GM23248 (cell line): ENCODE measurements around the gene LRP4. TPM values are rescaled to one million over a fixed set of nuclear protein-coding genes. Genes with fewer than 3 reads are reported as not detected.
A peak's percentile ranks its signal among the peaks of the same experiment; 100 is the strongest.

Experiments used
- DNase-seq: peaks from one replicate; pipeline ENCODE4 v3.0.0-alpha.2; 2015
- H2AFZ ChIP-seq: fragments of 200-600 bp; sonication (generic); 2 replicates; pipeline ENCODE4 v1.6.1; 2016; ENCODE audit warnings: antibody characterized with exemption
- H3F3A ChIP-seq: fragments of 200-600 bp; sonication (generic); 2 replicates; pipeline ENCODE4 v1.6.1; 2016; ENCODE audit warnings: mild to moderate bottlenecking, antibody characterized with exemption, mixed run types; ENCODE audit not compliant: insufficient read depth
- H3K27ac ChIP-seq: fragments of 200-600 bp; sonication (generic); 2 replicates; pipeline ENCODE4 v1.5.1; 2016; ENCODE audit warnings: mild to moderate bottlenecking
- H3K27me3 ChIP-seq: fragments of 200-600 bp; sonication (generic); replicated peaks from 2 replicates; pipeline ENCODE4 v1.6.1; 2016; ENCODE audit warnings: mild to moderate bottlenecking; ENCODE audit not compliant: insufficient read depth
- H3K36me3 ChIP-seq: fragments of 200-600 bp; sonication (generic); 2 replicates; pipeline ENCODE4 v1.6.1; 2016; ENCODE audit warnings: low read depth, mild to moderate bottlenecking
- H3K4me1 ChIP-seq: fragments of 200-600 bp; sonication (generic); 2 replicates; pipeline ENCODE4 v1.6.1; 2016; ENCODE audit warnings: mild to moderate bottlenecking; ENCODE audit not compliant: insufficient read depth
- H3K4me2 ChIP-seq: fragments of 200-600 bp; sonication (generic); one replicate; pipeline ENCODE4 v1.6.1; 2016; ENCODE audit warnings: mild to moderate bottlenecking; ENCODE audit not compliant: unreplicated experiment
- H3K4me3 ChIP-seq: fragments of 200-600 bp; sonication (generic); 2 replicates; pipeline ENCODE4 v1.5.1; 2016; ENCODE audit warnings: mild to moderate bottlenecking
- H3K79me2 ChIP-seq: fragments of 200-600 bp; sonication (generic); 2 replicates; pipeline ENCODE4 v1.6.1; 2016; ENCODE audit warnings: mild to moderate bottlenecking; ENCODE audit not compliant: insufficient read depth
- H3K9ac ChIP-seq: fragments of 200-600 bp; sonication (generic); 2 replicates; pipeline ENCODE4 v1.6.1; 2016; ENCODE audit warnings: mild to moderate bottlenecking
- H3K9me2 ChIP-seq: fragments of 200-600 bp; sonication (generic); 2 replicates; pipeline ENCODE4 v1.6.1; 2016; ENCODE audit warnings: mixed run types, mild to moderate bottlenecking, moderate library complexity; ENCODE audit not compliant: insufficient read depth
- H3K9me3 ChIP-seq: fragments of 200-600 bp; sonication (generic); one replicate; pipeline ENCODE4 v1.6.1; 2017; ENCODE audit warnings: low read depth
- H4K20me1 ChIP-seq: fragments of 200-600 bp; sonication (generic); 2 replicates; pipeline ENCODE4 v1.6.0; 2016; ENCODE audit not compliant: insufficient read depth
- EZH2 ChIP-seq: fragments of 200-600 bp; sonication (generic); IDR thresholded peaks from 2 replicates; pipeline ENCODE4 v1.6.1; 2018; ENCODE audit warnings: antibody characterized with exemption, mild to moderate bottlenecking; ENCODE audit not compliant: insufficient read depth, poor library complexity, severe bottlenecking
- EZH2phosphoT487 ChIP-seq: fragments of 200-600 bp; sonication (generic); IDR thresholded peaks from 2 replicates; pipeline ENCODE4 v1.6.1; 2018; ENCODE audit warnings: antibody characterized with exemption, moderate library complexity, mild to moderate bottlenecking, low read depth; ENCODE audit not compliant: insufficient read depth
- whole genome bisulfite sequencing, 2 experiments: methylation state at CpG; one replicate each; pipeline ENCODE4 v1.1.6; 2015 to 2017; ENCODE audit warnings: low lambda C conversion rate in 2 of 2, low coverage in 1 of 2; ENCODE audit errors: missing lambda C conversion rate in 2 of 2; 5-methylcytosine and 5-hydroxymethylcytosine counted together
- in situ Hi-C: fragments of 300-500 bp; cut with MboI; formaldehyde crosslinking; loops from 2 replicates; pipeline ENCODE4 v1.15.0; 2020
- polyA plus RNA-seq: library from polyadenylated mRNA; unstranded; fragments of >200 nt; fragmentation: Nextera tagmentation; extraction: Ambion mirVana; gene quantifications from 2 replicates; pipeline ENCODE4 v1.2.1, GENCODE V29; 2016
- total RNA-seq: library from RNA; depleted of rRNA; stranded (reverse); fragments of >200 nt; shearing (Covaris generic); gene quantifications from 2 replicates; pipeline ENCODE4 v1.2.3, GENCODE V29; 2014; rRNA removed

LRP4 gene
- total and polyA plus RNA-seq, 2 experiments from 2014 or later: 1.4 to 2.9 TPM

- no peaks in the 10 kb centered on the region for H3K9me3 ChIP-seq
- DNase-seq: peak; percentile 43
- H3K9me2 ChIP-seq: no peaks in the 10 kb centered on the region
- no peak overlapping the region for H3K9ac ChIP-seq
- no peaks in the 10 kb centered on the region for H3K27me3 ChIP-seq
- H3K4me1 ChIP-seq: no peaks in the 10 kb centered on the region
- in situ Hi-C loops: no loop called here
- no peak overlapping the region for H3K4me2 ChIP-seq
- no peak overlapping the region for H3K27ac ChIP-seq
- TF ChIP-seq EZH2phosphoT487: no peak
- no peak for TF ChIP-seq EZH2
- WGBS, 2 experiments: 89 to 92% methylated on average over 3 of the region's 3 CpGs
- no peaks in the 10 kb centered on the region for H4K20me1 ChIP-seq
- H3K79me2 ChIP-seq: peaks cover 20% of the 10 kb centered on the region
- H3K36me3 ChIP-seq: peaks cover 36% of the 10 kb centered on the region
- H3F3A ChIP-seq: no peaks in the 10 kb centered on the region
- no peak overlapping the region for H3K4me3 ChIP-seq
- H2AFZ ChIP-seq: no peak overlapping the region
These were observed 109.4 kb downstream of the LRP4 start for GRCh38 chr11:46808799-46809431.

Other genes starting within 250 kb of the LRP4 start
- gene ARHGAP1, start 217.9 kb downstream of the LRP4 start, total RNA-seq: 41.5 and 54.3 TPM in 2 replicates
- gene ARHGAP1, start 217.9 kb downstream of the LRP4 start, polyA plus RNA-seq: 98.5 and 107 TPM in 2 replicates
- 9.6 and 11.9 TPM in 2 replicates for gene ZNF408, start 217.5 kb downstream of the LRP4 start, total RNA-seq
- 9.9 and 11.3 TPM in 2 replicates for gene ZNF408, start 217.5 kb downstream of the LRP4 start, polyA plus RNA-seq
- gene F2, start 199.3 kb downstream of the LRP4 start, total RNA-seq: not detected in 2 replicates
- gene F2, start 199.3 kb downstream of the LRP4 start, polyA plus RNA-seq: not detected in 2 replicates
- 47.6 and 57.7 TPM in 2 replicates for gene CKAP5, start 72.3 kb downstream of the LRP4 start, total RNA-seq
- 35.2 and 43.1 TPM in 2 replicates for gene CKAP5, start 72.3 kb downstream of the LRP4 start, polyA plus RNA-seq
- 21.7 and 31.5 TPM in 2 replicates for gene CSTPP1, start 18.2 kb upstream of the LRP4 start, total RNA-seq
- 39.9 and 42.4 TPM in 2 replicates for gene CSTPP1, start 18.2 kb upstream of the LRP4 start, polyA plus RNA-seq